Measurements from ENCODE around the gene OXSR1. TPM values are rescaled to one million over a fixed set of nuclear protein-coding genes. Genes with fewer than 3 reads are reported as not detected.

OXSR1 gene
- total and polyA plus RNA-seq, 10 of the 15 experiments (the other 5 are each of a cell fraction or from before 2014, with no cell fraction given), result 12.4 to 54.6 (median 35.7) TPM

DNA sequence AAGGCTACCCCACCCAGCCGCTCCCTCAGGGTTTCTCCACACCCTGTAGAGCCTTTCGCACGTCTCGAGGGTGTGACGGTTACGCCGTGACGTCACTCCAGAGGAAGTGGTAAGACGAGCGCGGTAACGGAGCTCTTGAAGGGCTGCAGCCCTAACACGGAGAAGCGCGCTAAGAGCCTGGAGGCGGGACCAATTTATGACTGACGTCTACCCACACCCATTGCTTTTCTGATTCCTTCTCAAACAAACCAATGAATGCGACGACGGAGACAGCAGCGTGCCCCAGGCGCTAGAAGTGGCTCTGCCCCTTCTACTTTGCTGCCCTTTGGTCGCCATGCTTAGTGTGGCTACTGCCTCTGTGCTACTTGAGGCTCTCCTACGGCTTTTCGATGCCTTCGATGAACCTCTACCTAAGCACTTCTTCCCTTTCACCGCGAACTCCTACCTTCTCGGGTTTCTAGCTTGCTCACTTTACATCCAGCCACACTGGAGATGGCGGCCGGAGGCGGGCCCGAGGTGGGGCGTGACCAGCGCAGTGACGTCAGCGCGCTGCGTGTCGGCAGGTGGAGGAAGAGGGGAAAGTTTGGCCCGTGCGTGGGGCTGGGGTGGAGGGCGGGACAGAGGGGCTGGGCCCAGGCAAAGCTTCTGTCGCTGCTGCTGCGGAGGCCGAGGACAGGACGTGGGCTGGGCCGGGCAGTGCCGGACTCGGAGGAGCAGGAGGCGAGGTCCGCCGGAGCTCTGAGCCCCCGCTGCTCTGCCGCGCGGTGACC lies at the start of gene OXSR1 (continued):
- TF ChIP-seq DPF2 (IDR thresholded peaks at IDR 0.05) (peak; percentile 71), RELB (IDR thresholded peaks at IDR 0.05; ENCODE audit: low read depth) (0 out of 2 replicates have a peak, but pooled peaks have one; percentile 68), RAD51 (IDR thresholded peaks at IDR 0.05) (peak; percentile 78), MEF2A (IDR thresholded peaks at IDR 0.05; ENCODE audit: insufficient read depth, low read depth, low read length) (no peak), BRCA1 (IDR thresholded peaks at IDR 0.05; ENCODE audit: low read depth, low read length) (peak; percentile 44; the same call in 1 of the 2 replicates), JUND (IDR thresholded peaks at IDR 0.05; ENCODE audit: low read depth, low read length) (peak; percentile 43; the same call in 1 of the 2 replicates), RCOR1 (conservative IDR thresholded peaks at IDR 0.05; ENCODE audit: low read depth, low read length) (no peak), NR2C2 (IDR thresholded peaks at IDR 0.05; ENCODE audit: borderline replicate concordance, control insufficient read depth, insufficient read length, low read depth) (no peak), POLR2AphosphoS5 (IDR thresholded peaks at IDR 0.05; ENCODE audit: low read length) (peak; percentile 60; the same call in 1 of the 2 replicates), MYC (IDR thresholded peaks at IDR 0.05; ENCODE audit: insufficient read depth, insufficient read length, insufficient replicate concordance, low read length, severe bottlenecking) (no peak), GABPA (IDR thresholded peaks at IDR 0.05; ENCODE audit: low read depth) (peak; percentile 92), IKZF1 (conservative IDR thresholded peaks at IDR 0.05) (peak; percentile 71), ESRRA (IDR thresholded peaks at IDR 0.05; ENCODE audit: low read length) (peak; percentile 61; the same call in 1 of the 2 replicates), YY1 (IDR thresholded peaks at IDR 0.05; ENCODE audit: low read depth, low read length) (peak; percentile 99), NFYA (IDR thresholded peaks at IDR 0.05; ENCODE audit: borderline replicate concordance, low read depth, low read length) (peak; percentile 77), CTCF (IDR thresholded peaks at IDR 0.05 in 2 of 3, conservative IDR thresholded peaks at IDR 0.05 in 1 of 3; ENCODE audit: control insufficient read depth in 2 of 3, extremely low read depth in 1 of 3, insufficient read depth in 1 of 3, low read depth in 3 of 3, low read length in 3 of 3) (no peak)
- TF ChIP-seq, protein P1, sequence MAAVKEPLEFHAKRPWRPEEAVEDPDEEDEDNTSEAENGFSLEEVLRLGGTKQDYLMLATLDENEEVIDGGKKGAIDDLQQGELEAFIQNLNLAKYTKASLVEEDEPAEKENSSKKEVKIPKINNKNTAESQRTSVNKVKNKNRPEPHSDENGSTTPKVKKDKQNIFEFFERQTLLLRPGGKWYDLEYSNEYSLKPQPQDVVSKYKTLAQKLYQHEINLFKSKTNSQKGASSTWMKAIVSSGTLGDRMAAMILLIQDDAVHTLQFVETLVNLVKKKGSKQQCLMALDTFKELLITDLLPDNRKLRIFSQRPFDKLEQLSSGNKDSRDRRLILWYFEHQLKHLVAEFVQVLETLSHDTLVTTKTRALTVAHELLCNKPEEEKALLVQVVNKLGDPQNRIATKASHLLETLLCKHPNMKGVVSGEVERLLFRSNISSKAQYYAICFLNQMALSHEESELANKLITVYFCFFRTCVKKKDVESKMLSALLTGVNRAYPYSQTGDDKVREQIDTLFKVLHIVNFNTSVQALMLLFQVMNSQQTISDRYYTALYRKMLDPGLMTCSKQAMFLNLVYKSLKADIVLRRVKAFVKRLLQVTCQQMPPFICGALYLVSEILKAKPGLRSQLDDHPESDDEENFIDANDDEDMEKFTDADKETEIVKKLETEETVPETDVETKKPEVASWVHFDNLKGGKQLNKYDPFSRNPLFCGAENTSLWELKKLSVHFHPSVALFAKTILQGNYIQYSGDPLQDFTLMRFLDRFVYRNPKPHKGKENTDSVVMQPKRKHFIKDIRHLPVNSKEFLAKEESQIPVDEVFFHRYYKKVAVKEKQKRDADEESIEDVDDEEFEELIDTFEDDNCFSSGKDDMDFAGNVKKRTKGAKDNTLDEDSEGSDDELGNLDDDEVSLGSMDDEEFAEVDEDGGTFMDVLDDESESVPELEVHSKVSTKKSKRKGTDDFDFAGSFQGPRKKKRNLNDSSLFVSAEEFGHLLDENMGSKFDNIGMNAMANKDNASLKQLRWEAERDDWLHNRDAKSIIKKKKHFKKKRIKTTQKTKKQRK (IDR thresholded peaks at IDR 0.05; ENCODE audit: low read depth, low read length), result peak; percentile 40; the same call in 1 of the 2 replicates
- TF ChIP-seq, protein P2, sequence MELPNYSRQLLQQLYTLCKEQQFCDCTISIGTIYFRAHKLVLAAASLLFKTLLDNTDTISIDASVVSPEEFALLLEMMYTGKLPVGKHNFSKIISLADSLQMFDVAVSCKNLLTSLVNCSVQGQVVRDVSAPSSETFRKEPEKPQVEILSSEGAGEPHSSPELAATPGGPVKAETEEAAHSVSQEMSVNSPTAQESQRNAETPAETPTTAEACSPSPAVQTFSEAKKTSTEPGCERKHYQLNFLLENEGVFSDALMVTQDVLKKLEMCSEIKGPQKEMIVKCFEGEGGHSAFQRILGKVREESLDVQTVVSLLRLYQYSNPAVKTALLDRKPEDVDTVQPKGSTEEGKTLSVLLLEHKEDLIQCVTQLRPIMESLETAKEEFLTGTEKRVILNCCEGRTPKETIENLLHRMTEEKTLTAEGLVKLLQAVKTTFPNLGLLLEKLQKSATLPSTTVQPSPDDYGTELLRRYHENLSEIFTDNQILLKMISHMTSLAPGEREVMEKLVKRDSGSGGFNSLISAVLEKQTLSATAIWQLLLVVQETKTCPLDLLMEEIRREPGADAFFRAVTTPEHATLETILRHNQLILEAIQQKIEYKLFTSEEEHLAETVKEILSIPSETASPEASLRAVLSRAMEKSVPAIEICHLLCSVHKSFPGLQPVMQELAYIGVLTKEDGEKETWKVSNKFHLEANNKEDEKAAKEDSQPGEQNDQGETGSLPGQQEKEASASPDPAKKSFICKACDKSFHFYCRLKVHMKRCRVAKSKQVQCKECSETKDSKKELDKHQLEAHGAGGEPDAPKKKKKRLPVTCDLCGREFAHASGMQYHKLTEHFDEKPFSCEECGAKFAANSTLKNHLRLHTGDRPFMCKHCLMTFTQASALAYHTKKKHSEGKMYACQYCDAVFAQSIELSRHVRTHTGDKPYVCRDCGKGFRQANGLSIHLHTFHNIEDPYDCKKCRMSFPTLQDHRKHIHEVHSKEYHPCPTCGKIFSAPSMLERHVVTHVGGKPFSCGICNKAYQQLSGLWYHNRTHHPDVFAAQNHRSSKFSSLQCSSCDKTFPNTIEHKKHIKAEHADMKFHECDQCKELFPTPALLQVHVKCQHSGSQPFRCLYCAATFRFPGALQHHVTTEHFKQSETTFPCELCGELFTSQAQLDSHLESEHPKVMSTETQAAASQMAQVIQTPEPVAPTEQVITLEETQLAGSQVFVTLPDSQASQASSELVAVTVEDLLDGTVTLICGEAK (IDR thresholded peaks at IDR 0.05; ENCODE audit: borderline replicate concordance), result peak; percentile 91

All from GM12878 (cell line).